HG02588 (cell line): Measurements from ENCODE around the gene KCNMA1.
"Not testable (repeated sequence)": the region's sequence is repeated elsewhere in the genome, so short reads cannot be mapped to it uniquely, and the experiment has no call there.

ENCODE experiments used
- ATAC-seq: cut with Tn5 transposase; IDR thresholded peaks from one replicate; pipeline ENCODE4 v1.9.1; 2021; ENCODE audit warnings: mild to moderate bottlenecking, moderate library complexity; ENCODE audit not compliant: unreplicated experiment

The KCNMA1 gene

GRCh38 chr10:77637532-77638320 is at the start of gene KCNMA1:
Gene KCNMA1 (minus strand): TSS chr10:77637808.
- ATAC-seq, result peak; percentile 31

DNA sequence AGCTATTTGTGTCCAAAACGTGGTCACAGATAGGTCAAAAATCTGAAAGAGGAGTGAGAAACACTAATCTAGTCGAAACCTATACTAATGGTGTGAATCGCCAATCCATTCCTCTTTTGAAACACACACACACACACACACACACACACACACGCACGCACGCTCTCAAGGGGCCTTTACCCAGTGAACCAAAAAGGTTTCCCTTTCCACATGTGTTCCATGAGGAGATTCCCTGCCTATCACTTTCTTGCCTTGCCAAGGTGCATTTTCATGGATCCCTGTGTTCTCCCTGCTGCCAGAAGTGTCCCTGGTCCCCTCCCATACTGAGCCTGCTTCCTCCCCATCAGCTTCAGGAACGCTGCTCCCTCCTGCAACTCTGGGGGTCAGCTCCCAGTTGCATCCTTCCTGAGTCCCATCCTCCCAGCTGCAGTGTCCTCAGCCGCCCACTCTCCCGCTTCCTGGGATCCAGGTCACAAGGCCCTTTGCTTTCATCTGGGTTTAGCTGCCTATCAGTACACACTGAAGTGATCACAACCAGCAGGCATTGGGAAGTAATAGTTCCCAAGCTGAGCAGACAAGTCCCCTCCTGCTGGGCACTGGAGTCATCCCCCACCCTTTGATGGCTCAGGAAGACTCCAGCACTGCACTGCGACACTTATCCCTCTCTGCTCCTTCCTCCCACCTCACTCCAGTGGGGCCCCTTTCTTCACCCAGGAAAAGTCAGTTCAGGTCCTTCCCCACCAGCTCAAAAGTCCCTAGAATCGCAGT is 49.2 kb upstream of the KCNMA1 start:
- no peak for ATAC-seq

- no peak for ATAC-seq
Observed at GRCh38 chr10:77686096-77686495, 48.5 kb upstream of the KCNMA1 start.

DNA sequence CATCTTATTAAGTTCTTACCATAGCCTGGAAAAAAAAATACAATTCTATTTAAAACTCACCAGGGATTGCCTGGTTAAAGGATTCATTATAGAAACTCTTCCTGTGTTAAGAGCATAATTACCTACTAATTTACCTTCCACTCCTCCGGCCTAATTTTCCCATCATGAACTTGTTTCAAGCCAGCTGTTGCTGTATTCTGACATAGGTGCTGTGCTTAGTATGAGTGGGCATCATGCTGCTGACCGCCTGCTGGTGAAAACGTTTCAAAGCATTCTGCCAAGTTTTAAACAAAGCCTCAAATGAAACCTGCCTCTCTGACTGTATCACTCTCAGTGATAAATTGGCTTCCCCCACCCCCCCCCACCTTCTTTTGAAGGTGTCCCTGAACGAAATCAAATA is 47.8 kb upstream of the KCNMA1 start:
- no peak for ATAC-seq

DNA sequence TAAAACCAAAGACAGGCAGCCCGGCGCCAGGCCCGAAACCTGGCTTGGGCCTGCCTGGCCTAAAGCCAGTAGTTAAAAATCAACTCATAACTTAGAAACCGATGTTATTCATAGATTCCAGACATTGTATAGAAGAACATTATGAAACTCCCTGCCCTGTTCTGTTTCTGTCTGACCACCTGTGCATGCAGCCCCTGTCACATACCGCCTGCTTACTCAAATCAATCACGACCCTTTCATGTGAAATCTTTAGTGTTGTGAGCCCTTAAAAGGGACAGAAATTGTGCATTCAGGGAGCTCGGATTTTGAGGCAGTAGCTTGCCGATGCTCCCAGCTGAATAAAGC is 45.5 kb upstream of the KCNMA1 start:
- not testable (repeated sequence) for ATAC-seq

- no peak for ATAC-seq
Observed at GRCh38 chr10:77682393-77683087, 44.9 kb upstream of the KCNMA1 start.

DNA sequence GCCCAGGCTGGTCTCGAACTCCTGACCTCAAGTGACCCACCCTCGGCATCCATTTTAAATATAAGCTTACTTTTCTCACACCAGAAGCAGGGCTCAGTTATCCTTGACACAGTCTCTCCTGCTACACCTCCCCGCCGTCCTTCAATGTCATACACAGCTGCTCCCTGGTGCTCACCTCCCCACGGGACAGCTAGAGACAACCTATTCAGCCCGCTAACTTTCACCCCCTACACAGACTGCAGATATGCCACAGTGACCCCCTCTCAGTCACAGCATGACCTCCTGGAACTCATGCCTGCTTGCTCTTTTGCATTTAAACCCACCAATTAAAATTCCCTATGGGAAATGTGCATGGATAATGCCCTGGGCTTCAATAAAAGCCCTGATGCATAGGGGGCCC is 44.2 kb upstream of the KCNMA1 start:
- no peak for ATAC-seq

DNA sequence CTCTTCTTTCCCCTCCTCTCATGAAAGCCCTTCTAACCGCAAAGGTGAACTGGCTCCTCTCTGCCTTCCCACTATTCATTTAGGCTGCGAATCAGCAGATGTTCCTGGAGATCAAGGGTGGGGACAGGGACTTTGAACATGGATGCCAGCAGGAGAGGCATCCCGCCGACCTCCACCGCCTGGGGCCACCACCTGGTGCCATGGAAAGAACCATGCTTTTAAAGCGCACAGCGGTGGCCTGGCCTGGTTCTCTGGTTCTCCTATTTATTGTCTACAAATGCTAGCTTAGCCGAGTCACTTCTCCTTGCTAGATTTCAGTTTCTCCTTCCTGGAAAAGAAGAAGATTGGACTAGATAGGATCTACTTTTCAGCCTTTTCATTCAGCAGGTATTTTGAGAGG is 43.2 kb upstream of the KCNMA1 start:
- no peak for ATAC-seq

- ATAC-seq, result no peak
Observed at GRCh38 chr10:77680065-77680464, 42.5 kb upstream of the KCNMA1 start.

GRCh38 chr10:77679217-77679616 is 41.6 kb upstream of the KCNMA1 start:
- no peak for ATAC-seq

GRCh38 chr10:77678146-77678545 is 40.5 kb upstream of the KCNMA1 start:
- no peak for ATAC-seq

GRCh38 chr10:77675347-77675746 is 37.7 kb upstream of the KCNMA1 start:
- no peak for ATAC-seq

DNA sequence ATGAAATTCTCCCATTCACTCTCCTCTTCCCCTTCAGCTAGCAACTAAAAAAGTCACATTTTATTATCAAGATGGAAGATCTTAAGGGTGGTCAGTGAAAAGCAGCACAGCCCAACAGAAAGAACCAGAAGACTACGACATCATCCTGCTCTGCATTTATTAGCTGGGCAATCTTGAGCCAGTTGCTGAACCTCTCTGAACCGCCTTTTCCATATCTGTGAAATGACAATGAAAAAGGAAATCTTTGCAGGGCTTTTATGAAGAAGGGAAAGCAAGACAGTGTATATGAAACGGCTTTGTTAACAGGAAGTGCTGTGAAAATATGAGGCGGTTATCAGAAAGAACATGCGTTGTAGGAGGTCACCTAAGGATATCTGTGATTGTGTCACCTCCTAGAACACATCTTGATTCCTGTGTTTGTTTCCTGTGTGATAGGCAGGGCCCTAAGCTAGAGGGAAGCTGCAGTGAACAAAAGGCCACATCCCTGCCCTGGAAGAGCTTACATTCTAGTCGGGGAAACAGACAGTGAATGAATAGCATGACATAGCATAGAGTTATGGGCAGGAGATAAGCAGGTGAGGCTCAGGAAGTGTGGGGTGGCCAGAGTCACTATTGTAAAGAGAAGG is 36.0 kb upstream of the KCNMA1 start:
- no peak for ATAC-seq

- no peak for ATAC-seq
Observed at GRCh38 chr10:77673101-77673500, 35.5 kb upstream of the KCNMA1 start.

DNA sequence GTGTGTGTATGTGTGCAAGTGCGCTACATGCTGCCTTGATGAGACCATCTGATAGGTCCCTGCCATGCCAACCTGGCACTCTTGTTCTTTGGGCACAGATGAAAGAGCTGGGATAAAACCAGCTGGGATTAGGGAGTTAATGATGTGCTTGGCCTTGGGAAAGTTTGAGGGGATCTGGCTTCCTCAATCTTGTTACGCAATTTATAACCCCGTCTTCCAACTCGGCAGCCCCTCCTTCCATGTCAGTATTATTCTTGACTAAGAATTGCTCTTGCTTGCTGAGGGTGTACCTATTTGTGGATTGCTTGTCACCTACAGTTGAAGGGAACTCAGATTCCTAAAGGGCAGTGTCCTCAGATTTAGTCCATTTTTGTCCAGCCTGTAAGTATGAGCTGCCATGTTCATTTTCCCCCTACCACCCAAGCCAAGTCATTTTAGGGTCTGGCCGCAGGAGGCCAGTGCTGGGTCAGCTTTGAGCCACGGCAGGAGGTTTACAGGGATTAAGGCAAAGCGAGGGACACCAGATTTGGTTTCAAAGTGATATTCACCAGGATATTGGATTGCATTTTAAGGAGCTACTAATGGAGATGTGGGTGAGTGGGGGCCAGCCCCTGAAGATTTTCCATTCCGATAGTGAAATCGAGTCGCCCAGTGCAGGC is 34.1 kb upstream of the KCNMA1 start:
- no peak for ATAC-seq

DNA sequence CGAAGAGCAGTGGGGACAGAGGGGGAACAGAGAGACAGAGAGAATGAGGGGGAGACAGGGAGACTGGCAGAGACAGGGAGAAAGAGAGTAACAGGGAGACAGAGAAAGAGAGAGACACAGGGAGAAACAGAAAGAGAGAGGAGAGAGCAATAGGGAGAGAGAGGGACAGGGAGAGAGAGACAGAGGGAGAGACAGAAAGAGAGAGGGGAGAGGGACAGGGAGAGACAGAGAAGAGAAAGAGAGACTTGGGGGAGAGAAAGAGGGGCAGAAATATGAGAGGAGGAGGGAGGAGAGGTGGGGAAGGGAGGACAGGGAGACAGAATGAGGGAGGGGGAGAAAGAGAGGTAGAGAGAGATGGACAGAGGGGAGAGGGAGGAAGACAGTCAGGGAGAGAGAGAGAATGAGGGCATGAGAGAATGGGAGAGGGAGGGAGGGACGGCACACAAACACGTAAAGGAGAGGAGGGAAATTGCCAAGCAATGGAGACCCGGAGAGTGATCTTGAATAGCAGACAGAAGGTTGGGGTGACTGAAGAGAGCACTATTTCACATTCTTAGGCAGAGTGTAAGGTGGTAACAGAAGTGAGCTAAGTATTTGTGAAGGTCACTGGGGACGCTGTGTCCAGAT is 33.3 kb upstream of the KCNMA1 start:
- no peak for ATAC-seq

DNA sequence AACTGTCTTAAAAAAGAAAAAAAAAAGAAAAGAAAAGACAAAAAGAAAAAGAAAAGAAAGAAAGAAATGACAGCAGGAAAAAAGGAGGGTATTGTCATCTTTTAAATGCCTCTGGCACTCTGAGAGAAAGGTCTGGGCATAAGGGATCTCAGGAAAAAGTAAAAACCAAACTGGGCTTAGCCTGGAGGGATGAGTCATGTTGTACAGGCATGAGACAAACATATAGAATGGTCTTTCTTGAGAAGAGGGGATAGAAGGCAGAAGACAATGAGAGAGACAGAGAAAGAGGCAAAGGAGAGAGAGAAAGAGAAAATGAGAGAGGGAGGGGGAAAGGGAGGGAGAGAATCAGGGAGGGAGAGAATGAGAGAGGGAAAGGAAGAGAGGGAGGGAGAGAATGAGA is 32.3 kb upstream of the KCNMA1 start:
- ATAC-seq, result no peak

GRCh38 chr10:77667426-77668324 is 30.1 kb upstream of the KCNMA1 start:
- ATAC-seq, result peak; percentile 78

GRCh38 chr10:77666821-77667220 is 29.2 kb upstream of the KCNMA1 start:
- ATAC-seq, result no peak
